Uterus (tissue), 4 donors: ENCODE measurements around the gene HVCN1. TPM values are rescaled to one million over a fixed set of nuclear protein-coding genes. Genes with fewer than 3 reads are reported as not detected.

Source experiments
- DNase-seq, 2 donors: peaks; one replicate each; pipeline ENCODE4 v3.0.0-alpha.2; 2019 to 2020
- H3K27ac ChIP-seq, 2 donors: fragments of 200-600 bp; sonication (generic); 1 replicate in 1 of 2; 2 replicates in 1 of 2; pipeline ENCODE4 v1.5.1; 2016 to 2018
- H3K27me3 ChIP-seq, 2 donors: fragments of 200-600 bp; sonication (generic); one replicate each; pipeline ENCODE4 v1.5.1; 2018 to 2019; ENCODE audit warnings: control low read depth in 1 of 2
- H3K36me3 ChIP-seq, 2 donors: fragments of 200-600 bp; sonication (generic); one replicate each; pipeline ENCODE4 v1.5.1; 2019; ENCODE audit warnings: control low read depth in 1 of 2
- H3K4me1 ChIP-seq, 2 donors: fragments of 200-600 bp; sonication (generic); one replicate each; pipeline ENCODE4 v1.5.1; 2018 to 2019; ENCODE audit warnings: control low read depth in 1 of 2
- H3K4me3 ChIP-seq, 2 donors: fragments of 200-600 bp; sonication (generic); 1 replicate in 1 of 2; 2 replicates in 1 of 2; pipeline ENCODE4 v1.5.1; 2018 to 2019; ENCODE audit warnings: mild to moderate bottlenecking in 1 of 2
- H3K9me3 ChIP-seq, 2 donors: fragments of 200-600 bp; sonication (generic); one replicate each; pipeline ENCODE4 v1.5.1; 2019; ENCODE audit warnings: control low read depth in 1 of 2
- POLR2A ChIP-seq, 2 donors: fragments of 450-650 bp; IDR thresholded peaks; one replicate each; pipeline ENCODE4 v1.6.1; 2016; ENCODE audit warnings: antibody characterized with exemption in 2 of 2, mild to moderate bottlenecking in 1 of 2, moderate library complexity in 1 of 2
- intact Hi-C: fragments of 100-400 bp; cut with DNase I; formaldehyde crosslinking; loops from one replicate; pipeline ENCODE4 v1.15.1; 2023; ENCODE audit warnings: low total_unique reads
- total RNA-seq, 4 donors: library from RNA; depleted of rRNA in 3 of 4; stranded (reverse); fragments of >200 nt in 3 of 4; gene quantifications; one replicate each; pipeline versions ENCODE4 v1.1.0 to v1.2.4, GENCODE V29; 2014 to 2023
- TF ChIP-seq, protein P1 (sequence below), 4 experiments: fragments of 200-600 bp in 2 of 4; fragments of 450-650 bp in 2 of 4; sonication (generic) in 2 of 4; IDR thresholded peaks; one replicate each; pipeline ENCODE4 v1.5.1; 2016 to 2019; ENCODE audit warnings: antibody characterized with exemption in 4 of 4, mild to moderate bottlenecking in 2 of 4, moderate library complexity in 1 of 4
- donor health status: DM: yes; HTN: yes; CAD: no.

The HVCN1 gene
- total RNA-seq, 4 donors from 2014 or later: 3.8 to 18.1 (median 14.0) TPM

GRCh38 chr12:110619534-110619953 is 69.4 kb downstream of the HVCN1 start:
- no peak for DNase-seq
- Histone ChIP-seq H3K27ac (no peak overlapping the region), H3K27me3 (no peaks in the 10 kb centered on the region), H3K4me3 (no peak overlapping the region), H3K4me1 (no peaks in the 10 kb centered on the region), H3K36me3 (no peaks in the 10 kb centered on the region), H3K9me3 (no peaks in the 10 kb centered on the region)
- intact Hi-C loops: no loop called here
- TF ChIP-seq, protein P1, sequence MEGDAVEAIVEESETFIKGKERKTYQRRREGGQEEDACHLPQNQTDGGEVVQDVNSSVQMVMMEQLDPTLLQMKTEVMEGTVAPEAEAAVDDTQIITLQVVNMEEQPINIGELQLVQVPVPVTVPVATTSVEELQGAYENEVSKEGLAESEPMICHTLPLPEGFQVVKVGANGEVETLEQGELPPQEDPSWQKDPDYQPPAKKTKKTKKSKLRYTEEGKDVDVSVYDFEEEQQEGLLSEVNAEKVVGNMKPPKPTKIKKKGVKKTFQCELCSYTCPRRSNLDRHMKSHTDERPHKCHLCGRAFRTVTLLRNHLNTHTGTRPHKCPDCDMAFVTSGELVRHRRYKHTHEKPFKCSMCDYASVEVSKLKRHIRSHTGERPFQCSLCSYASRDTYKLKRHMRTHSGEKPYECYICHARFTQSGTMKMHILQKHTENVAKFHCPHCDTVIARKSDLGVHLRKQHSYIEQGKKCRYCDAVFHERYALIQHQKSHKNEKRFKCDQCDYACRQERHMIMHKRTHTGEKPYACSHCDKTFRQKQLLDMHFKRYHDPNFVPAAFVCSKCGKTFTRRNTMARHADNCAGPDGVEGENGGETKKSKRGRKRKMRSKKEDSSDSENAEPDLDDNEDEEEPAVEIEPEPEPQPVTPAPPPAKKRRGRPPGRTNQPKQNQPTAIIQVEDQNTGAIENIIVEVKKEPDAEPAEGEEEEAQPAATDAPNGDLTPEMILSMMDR (IDR thresholded peaks at IDR 0.05): no peak
- TF ChIP-seq POLR2A (IDR thresholded peaks at IDR 0.05): no peak

DNA sequence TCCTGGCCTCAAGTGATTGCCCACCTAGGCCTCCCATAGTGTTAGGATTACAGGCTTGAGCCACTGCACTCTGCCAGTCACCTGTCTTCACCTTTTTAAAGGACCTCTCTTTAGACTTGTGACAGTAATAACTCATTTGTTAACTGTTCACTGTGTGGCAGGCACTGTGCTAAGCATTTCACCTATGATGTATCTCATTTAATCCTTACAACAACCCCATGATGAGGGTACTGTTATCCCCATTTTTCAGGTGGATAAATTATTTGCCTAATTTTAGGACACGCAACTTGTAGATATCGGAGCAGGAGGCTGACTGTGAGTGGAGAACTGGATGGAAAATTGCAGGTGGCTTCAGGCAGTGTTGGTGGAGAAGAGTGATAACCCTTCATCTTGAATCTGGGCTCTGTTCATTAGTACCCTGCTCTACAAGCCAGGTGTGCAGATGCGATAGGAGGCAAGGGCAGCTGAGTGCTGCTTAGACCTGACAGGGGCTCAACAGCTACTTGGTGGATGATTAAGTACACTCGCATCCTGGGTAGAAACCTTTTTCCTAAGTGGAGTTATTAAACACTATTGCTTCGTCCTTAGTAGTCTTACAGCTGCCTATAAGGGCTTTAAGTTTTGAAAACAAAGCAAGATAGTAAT is 72.3 kb downstream of the HVCN1 start:
- Histone ChIP-seq H3K27ac (no peak overlapping the region), H3K27me3 (no peaks in the 10 kb centered on the region), H3K4me1 (no peaks in the 10 kb centered on the region), H3K4me3 (no peak overlapping the region), H3K9me3 (no peaks in the 10 kb centered on the region), H3K36me3 (no peaks in the 10 kb centered on the region)
- TF ChIP-seq, protein P1 (IDR thresholded peaks at IDR 0.05): no peak
- TF ChIP-seq POLR2A (IDR thresholded peaks at IDR 0.05): no peak
- DNase-seq: no peak
- intact Hi-C loops: no loop called here

DNA sequence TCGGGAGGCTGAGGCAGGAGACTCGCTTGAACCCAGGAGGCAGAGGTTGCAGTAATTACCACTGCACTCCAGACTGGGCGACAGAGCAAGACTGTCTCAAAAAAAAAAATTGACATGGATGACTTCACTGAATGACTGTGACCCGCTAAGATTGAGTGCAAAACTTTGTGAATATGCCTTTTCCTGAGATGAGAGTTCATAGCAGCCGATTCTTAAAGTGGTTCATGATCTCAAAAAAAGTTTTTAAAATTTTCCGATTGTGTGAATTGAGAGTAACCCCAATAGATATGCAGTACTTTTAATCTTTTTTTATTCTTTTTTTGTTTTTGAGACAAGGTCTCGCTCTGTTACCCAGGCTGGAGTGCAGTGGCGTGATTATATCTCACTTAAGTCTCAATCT is 73.7 kb downstream of the HVCN1 start:
- no peak for TF ChIP-seq POLR2A (IDR thresholded peaks at IDR 0.05)
- TF ChIP-seq, protein P1 (IDR thresholded peaks at IDR 0.05): no peak
- DNase-seq: no peak
- no peaks in the 10 kb centered on the region for H3K4me1 ChIP-seq
- intact Hi-C loops: no loop called here
- H3K9me3 ChIP-seq: no peaks in the 10 kb centered on the region
- H3K27ac ChIP-seq: no peak overlapping the region
- no peak overlapping the region for H3K4me3 ChIP-seq
- H3K27me3 ChIP-seq: no peaks in the 10 kb centered on the region
- H3K36me3 ChIP-seq: no peaks in the 10 kb centered on the region

- Histone ChIP-seq H3K27ac (peak within 1 kb of the TSS; percentile 82 to 85), H3K4me3 (peak within 1 kb of the TSS; percentile 86 to 98), H3K9me3 (no peaks in the 10 kb centered on the region), H3K4me1 (no peaks in the 10 kb centered on the region), H3K27me3 (no peaks in the 10 kb centered on the region), H3K36me3 (no peaks in the 10 kb centered on the region)
- intact Hi-C loops: no loop called here
- peak; percentile 95 to 96 for DNase-seq
- peak; percentile 51 to 83 for TF ChIP-seq POLR2A (IDR thresholded peaks at IDR 0.05)
- TF ChIP-seq, protein P1 (IDR thresholded peaks at IDR 0.05): peak in 3 of 4 experiments; percentile 21 to 36 (median 24)
These were observed 74.9 kb downstream of the HVCN1 start, which contains the start of gene TCTN1 for GRCh38 chr12:110613771-110614684. Gene TCTN1, plus strand, starts transcription at chr12:110614129. Its CDS starts 54 bp downstream, at chr12:110614183.
